K562 (cell line): ENCODE measurements around the gene NOD1. TPM values are rescaled to one million over a fixed set of nuclear protein-coding genes. Genes with fewer than 3 reads are reported as not detected.

Experiments used
- ATAC-seq: fragments of 200-7000 bp; cut with Tn5 transposase; 3 replicates; pipeline ENCODE4 v1.9.1; 2020; ENCODE audit warnings: moderate library complexity
- BruUV-seq: library from RNA; stranded (reverse); fragments of 400-500 nt; replicated peaks from 2 replicates; lab custom pipeline; 2021; lab: Mats Ljungman, UMichigan
- CTCF ChIA-PET: fragments of 300-600 bp; formaldehyde crosslinking; extraction: SDS; loops from one replicate; lab custom pipeline; 2021; ENCODE audit warnings: low intra/inter-chr PET ratio; lab: Yijun Ruan, JAX
- POLR2A ChIA-PET: fragments of 300-600, 350-650 bp; sonication (Branson Sonifier 250); formaldehyde crosslinking; extraction: SDS; loops from one replicate; lab custom pipeline; 2021; ENCODE audit warnings: antibody characterized with exemption, inconsistent platforms; lab: Yijun Ruan, JAX
- DNase-seq, 4 experiments: peaks; one replicate each; pipeline versions ENCODE4 v3.0.0 to v3.0.0-alpha.2; 2011 to 2018; ENCODE audit warnings: low spot score in 3 of 4, mixed read lengths in 3 of 4; ENCODE audit errors: extremely low read depth in 1 of 4
- FAIRE-seq: peaks from 2 replicates; lab custom pipeline; 2011; peaks lifted over from hg19 to GRCh38; lab: Jason Lieb, UNC
- H2AFZ ChIP-seq: 2 replicates; pipeline ENCODE4 v1.6.0; 2011; ENCODE audit warnings: low read depth, low read length, control low read depth, inconsistent platforms
- H3K27ac ChIP-seq: fragments of 200-600 bp; 3 replicates; pipeline ENCODE4 v1.8.0; 2011; ENCODE audit warnings: low read depth, mild to moderate bottlenecking, control low read depth, inconsistent platforms, low read length, moderate library complexity, mixed read lengths; ENCODE audit errors: extremely low read depth
- H3K27me3 ChIP-seq, 2 experiments: fragments of 300-600 bp in 1 of 2; 2 replicates in 1 of 2; 3 replicates in 1 of 2; pipeline versions ENCODE4 v1.6.0 to v1.8.0; 2011; ENCODE audit warnings: inconsistent platforms in 2 of 2, low read length in 2 of 2, mild to moderate bottlenecking in 1 of 2, mixed read lengths in 1 of 2, moderate library complexity in 1 of 2; ENCODE audit not compliant: control insufficient read depth in 2 of 2, insufficient read depth in 2 of 2
- H3K36me3 ChIP-seq: fragments of 300-600 bp; 3 replicates; pipeline ENCODE4 v1.8.0; 2011; ENCODE audit warnings: mild to moderate bottlenecking, low read length, inconsistent platforms; ENCODE audit not compliant: control insufficient read depth, insufficient read depth
- H3K4me1 ChIP-seq, 2 experiments: fragments of 200-600 bp in 1 of 2; replicated peaks in 1 of 2; 2 replicates in 1 of 2; 3 replicates in 1 of 2; pipeline versions ENCODE4 v1.5.1 to v1.8.0; 2011; ENCODE audit warnings: inconsistent platforms in 2 of 2, low read length in 2 of 2, mild to moderate bottlenecking in 1 of 2, mixed read lengths in 1 of 2, moderate library complexity in 1 of 2; ENCODE audit not compliant: control insufficient read depth in 2 of 2, insufficient read depth in 2 of 2
- H3K4me2 ChIP-seq: 2 replicates; pipeline ENCODE4 v1.6.1; 2011; ENCODE audit warnings: low read length, control low read depth, inconsistent platforms, mixed read lengths; ENCODE audit not compliant: insufficient read depth
- H3K4me3 ChIP-seq: fragments of 200-600 bp; sonication (generic), shearing (Covaris generic); 2 replicates; pipeline ENCODE4 v1.5.1; 2016; ENCODE audit warnings: control low read depth, inconsistent platforms
- H3K79me2 ChIP-seq: fragments of 200-600 bp; 3 replicates; pipeline ENCODE4 v1.8.0; 2011; ENCODE audit warnings: low read length, inconsistent platforms; ENCODE audit not compliant: control insufficient read depth, insufficient read depth
- H3K9ac ChIP-seq, 2 experiments: 2 replicates each; pipeline versions ENCODE4 v1.6.0 to v1.6.1; 2011; ENCODE audit warnings: low read depth in 2 of 2, low read length in 2 of 2, control low read depth in 1 of 2, inconsistent platforms in 1 of 2, mild to moderate bottlenecking in 1 of 2, mixed read lengths in 1 of 2; ENCODE audit not compliant: insufficient read depth in 1 of 2
- H3K9me1 ChIP-seq: one replicate; pipeline ENCODE4 v1.6.0; 2011; ENCODE audit warnings: inconsistent platforms, mild to moderate bottlenecking, low read length, moderate library complexity; ENCODE audit not compliant: control insufficient read depth, insufficient read depth
- H3K9me3 ChIP-seq: replicated peaks from 2 replicates; pipeline ENCODE4 v1.5.1; 2011; ENCODE audit warnings: low read depth, low read length, inconsistent platforms; ENCODE audit not compliant: control insufficient read depth, insufficient read depth
- H4K20me1 ChIP-seq: replicated peaks from 2 replicates; pipeline ENCODE4 v1.6.1; 2011; ENCODE audit warnings: low read length, inconsistent platforms, mixed read lengths; ENCODE audit not compliant: control insufficient read depth, insufficient read depth
- BDP1 ChIP-seq: IDR thresholded peaks from 3 replicates; pipeline ENCODE4 v1.6.1; 2011; ENCODE audit not compliant: insufficient read length, insufficient read depth
- CCNT2 ChIP-seq: IDR thresholded peaks from 2 replicates; pipeline ENCODE4 v1.6.1; 2011; ENCODE audit warnings: borderline replicate concordance, low read depth, mild to moderate bottlenecking, moderate library complexity, mixed read lengths, low read length; ENCODE audit not compliant: insufficient read length; ENCODE audit errors: extremely low read depth
- COPS2 ChIP-seq: fragments of 450-650 bp; conservative IDR thresholded peaks from 2 replicates; pipeline ENCODE4 v1.6.1; 2016; ENCODE audit warnings: mild to moderate bottlenecking, moderate library complexity
- ETV6 ChIP-seq, 3 experiments: fragments of 150-350 bp in 1 of 3; sonication (generic) in 1 of 3; formaldehyde crosslinking in 1 of 3; IDR thresholded peaks; 2 replicates each; pipeline versions ENCODE4 v1.6.1 to v1.8.0; 2014 to 2022; ENCODE audit warnings: borderline replicate concordance in 2 of 3, low read depth in 2 of 3, antibody characterized with exemption in 1 of 3, low read length in 1 of 3, mild to moderate bottlenecking in 1 of 3, missing genetic modification reagents in 1 of 3
- POLR2A ChIP-seq: fragments of 450-650 bp; conservative IDR thresholded peaks from 2 replicates; pipeline ENCODE4 v1.6.1; 2016
- POLR2AphosphoS2 ChIP-seq: IDR thresholded peaks from 2 replicates; pipeline ENCODE4 v1.6.1; 2012; ENCODE audit warnings: low read length, improper control_type of control experiment
- SAFB2 ChIP-seq: fragments of 200-400 bp; formaldehyde crosslinking; IDR thresholded peaks from 2 replicates; pipeline ENCODE4 v1.6.1; 2018; ENCODE audit warnings: borderline replicate concordance, low read length, low read depth, moderate library complexity; ENCODE audit not compliant: severe bottlenecking
- XRCC3 ChIP-seq: fragments of 450-650 bp; IDR thresholded peaks from 2 replicates; pipeline ENCODE4 v1.6.1; 2017; ENCODE audit warnings: mild to moderate bottlenecking, moderate library complexity
- ZNF12 ChIP-seq: sonication (generic); formaldehyde crosslinking; IDR thresholded peaks from 2 replicates; pipeline ENCODE4 v1.4.0; 2020; ENCODE audit warnings: mild to moderate bottlenecking, missing genetic modification reagents
- ZNF165 ChIP-seq: fragments of 250-450 bp; sonication (Bioruptor Pico); IDR thresholded peaks from 2 replicates; pipeline ENCODE4 v1.4.0; 2020; ENCODE audit warnings: borderline replicate concordance
- ZNF224 ChIP-seq: sonication (generic); formaldehyde crosslinking; IDR thresholded peaks from 2 replicates; pipeline ENCODE4 v1.8.0; 2022; ENCODE audit warnings: mild to moderate bottlenecking, missing genetic modification reagents
- WGBS: fragments of 100-300 bp; shearing (Covaris generic); methylation state at CpG from one replicate; pipeline ENCODE4 v1.1.6; 2016; ENCODE audit warnings: low coverage, mixed read lengths; ENCODE audit not compliant: insufficient coverage; ENCODE audit errors: missing lambda C conversion rate; 5-methylcytosine and 5-hydroxymethylcytosine counted together
- in situ Hi-C: fragments of 300-500 bp; cut with MboI; formaldehyde crosslinking; loops from 4 replicates; pipeline ENCODE4 v1.15.0; 2018; ENCODE audit warnings: inconsistent platforms, mixed read lengths
- intact Hi-C: fragments of 100-400 bp; cut with micrococcal nuclease; formaldehyde crosslinking; loops from 2 replicates; pipeline ENCODE4 v1.14.2; 2022
- polyA plus RNA-seq, 8 experiments: library from polyadenylated mRNA; depleted of rRNA in 4 of 8; stranded (reverse) in 5 of 8; unstranded in 3 of 8; fragments of >200 nt; fragmentation: Nextera tagmentation in 2 of 8; fragmentation: Illumina TruSeq in 1 of 8; extraction: Ambion mirVana in 2 of 8; extraction: Trizol in 1 of 8; gene quantifications; 2 replicates each; pipeline versions ENCODE4 v1.2.1 to v1.2.3, GENCODE V29; 2011 to 2014; ENCODE audit warnings: inconsistent platforms in 1 of 8, missing spikeins in 1 of 8
- total RNA-seq, 7 experiments: library from RNA; depleted of rRNA in 6 of 7; stranded (reverse); fragments of >200 nt in 6 of 7; fragmentation: Illumina TruSeq in 2 of 7; extraction: Trizol in 2 of 7; gene quantifications; 2 replicates each; pipeline versions ENCODE4 v1.2.1 to v1.2.3, GENCODE V29; 2011 to 2021; ENCODE audit warnings: low replicate concordance in 1 of 7
- TF ChIP-seq, protein P1 (sequence below): sonication (generic); formaldehyde crosslinking; IDR thresholded peaks from 2 replicates; pipeline ENCODE4 v1.8.0; 2023; ENCODE audit warnings: missing genetic modification reagents, mild to moderate bottlenecking, borderline replicate concordance
- TF ChIP-seq, protein P2 (sequence below): fragments of 250-450 bp; sonication (Bioruptor Pico); IDR thresholded peaks from 2 replicates; pipeline ENCODE4 v1.5.0; 2021
- TF ChIP-seq, protein P3 (sequence below): fragments of 250-450 bp; sonication (Bioruptor Pico); IDR thresholded peaks from 2 replicates; pipeline ENCODE4 v1.8.0; 2022; ENCODE audit warnings: moderate library complexity, mild to moderate bottlenecking, inconsistent platforms

NOD1 gene
- total and polyA plus RNA-seq, 9 of the 15 experiments (the other 6 are each of a cell fraction or from before 2014, with no cell fraction given) = 0.34 to 7.1 (median 4.7) TPM

DNA sequence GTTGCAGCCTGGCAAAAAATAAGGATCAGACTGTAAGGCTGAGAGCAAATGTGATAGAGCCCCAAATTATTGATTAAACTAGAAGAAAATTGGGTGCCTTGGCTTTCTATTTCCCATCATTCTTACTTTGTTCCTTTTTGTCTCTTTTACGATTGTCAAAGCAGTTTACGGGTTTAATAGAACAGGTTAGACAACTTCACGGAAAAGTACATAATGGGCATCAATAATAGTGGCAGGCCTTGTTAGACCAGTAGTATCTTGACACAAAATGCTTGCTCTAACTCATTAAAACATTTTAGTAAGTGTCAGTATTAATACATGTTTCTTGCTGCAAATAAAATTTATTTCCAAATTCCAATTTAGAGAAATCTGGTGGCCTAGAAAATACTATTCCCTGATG is 40.5 kb upstream of the NOD1 start:
- H3K9ac ChIP-seq = no peak overlapping the region
- no peaks in the 10 kb centered on the region for H3K9me3 ChIP-seq
- intact Hi-C loops = no loop called here
- no peaks in the 10 kb centered on the region for H4K20me1 ChIP-seq
- H3K4me2 ChIP-seq = no peak overlapping the region
- in situ Hi-C loops = no loop called here
- FAIRE-seq = no peak
- no peaks in the 10 kb centered on the region; a peak in 1 of 5 replicates for H3K4me1 ChIP-seq
- no TSS peak for BruUV-seq
- H3K27ac ChIP-seq = no peak overlapping the region
- no peak overlapping the region for H2AFZ ChIP-seq
- H3K27me3 ChIP-seq = no peaks in the 10 kb centered on the region
- H3K36me3 ChIP-seq = no peaks in the 10 kb centered on the region
- DNase-seq = no peak
- no peaks in the 10 kb centered on the region for H3K9me1 ChIP-seq
- 56% methylated on average over 3 of the region's 3 CpGs for WGBS
- ChIA-PET CTCF (no interaction called here), POLR2A (no interaction called here)
- H3K4me3 ChIP-seq = no peak overlapping the region
- no peak for ATAC-seq
- no peaks in the 10 kb centered on the region for H3K79me2 ChIP-seq
- no peak for TF ChIP-seq COPS2
- TF ChIP-seq BDP1 = no peak
- TF ChIP-seq, protein P1, sequence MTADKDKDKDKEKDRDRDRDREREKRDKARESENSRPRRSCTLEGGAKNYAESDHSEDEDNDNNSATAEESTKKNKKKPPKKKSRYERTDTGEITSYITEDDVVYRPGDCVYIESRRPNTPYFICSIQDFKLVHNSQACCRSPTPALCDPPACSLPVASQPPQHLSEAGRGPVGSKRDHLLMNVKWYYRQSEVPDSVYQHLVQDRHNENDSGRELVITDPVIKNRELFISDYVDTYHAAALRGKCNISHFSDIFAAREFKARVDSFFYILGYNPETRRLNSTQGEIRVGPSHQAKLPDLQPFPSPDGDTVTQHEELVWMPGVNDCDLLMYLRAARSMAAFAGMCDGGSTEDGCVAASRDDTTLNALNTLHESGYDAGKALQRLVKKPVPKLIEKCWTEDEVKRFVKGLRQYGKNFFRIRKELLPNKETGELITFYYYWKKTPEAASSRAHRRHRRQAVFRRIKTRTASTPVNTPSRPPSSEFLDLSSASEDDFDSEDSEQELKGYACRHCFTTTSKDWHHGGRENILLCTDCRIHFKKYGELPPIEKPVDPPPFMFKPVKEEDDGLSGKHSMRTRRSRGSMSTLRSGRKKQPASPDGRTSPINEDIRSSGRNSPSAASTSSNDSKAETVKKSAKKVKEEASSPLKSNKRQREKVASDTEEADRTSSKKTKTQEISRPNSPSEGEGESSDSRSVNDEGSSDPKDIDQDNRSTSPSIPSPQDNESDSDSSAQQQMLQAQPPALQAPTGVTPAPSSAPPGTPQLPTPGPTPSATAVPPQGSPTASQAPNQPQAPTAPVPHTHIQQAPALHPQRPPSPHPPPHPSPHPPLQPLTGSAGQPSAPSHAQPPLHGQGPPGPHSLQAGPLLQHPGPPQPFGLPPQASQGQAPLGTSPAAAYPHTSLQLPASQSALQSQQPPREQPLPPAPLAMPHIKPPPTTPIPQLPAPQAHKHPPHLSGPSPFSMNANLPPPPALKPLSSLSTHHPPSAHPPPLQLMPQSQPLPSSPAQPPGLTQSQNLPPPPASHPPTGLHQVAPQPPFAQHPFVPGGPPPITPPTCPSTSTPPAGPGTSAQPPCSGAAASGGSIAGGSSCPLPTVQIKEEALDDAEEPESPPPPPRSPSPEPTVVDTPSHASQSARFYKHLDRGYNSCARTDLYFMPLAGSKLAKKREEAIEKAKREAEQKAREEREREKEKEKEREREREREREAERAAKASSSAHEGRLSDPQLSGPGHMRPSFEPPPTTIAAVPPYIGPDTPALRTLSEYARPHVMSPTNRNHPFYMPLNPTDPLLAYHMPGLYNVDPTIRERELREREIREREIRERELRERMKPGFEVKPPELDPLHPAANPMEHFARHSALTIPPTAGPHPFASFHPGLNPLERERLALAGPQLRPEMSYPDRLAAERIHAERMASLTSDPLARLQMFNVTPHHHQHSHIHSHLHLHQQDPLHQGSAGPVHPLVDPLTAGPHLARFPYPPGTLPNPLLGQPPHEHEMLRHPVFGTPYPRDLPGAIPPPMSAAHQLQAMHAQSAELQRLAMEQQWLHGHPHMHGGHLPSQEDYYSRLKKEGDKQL (CRISPR knock-in tag) = no peak
- TF ChIP-seq XRCC3 = no peak
- TF ChIP-seq ZNF12 = no peak
- TF ChIP-seq ZNF224 (CRISPR knock-in tag) = no peak
- TF ChIP-seq CCNT2 = no peak
- no peak for TF ChIP-seq ETV6 (IDR thresholded peaks at IDR 0.05; ENCODE audit: borderline replicate concordance in 1 of 2, low read depth in 2 of 2, low read length in 1 of 2)
- TF ChIP-seq ETV6 (CRISPR knock-in tag; IDR thresholded peaks at IDR 0.05; ENCODE audit: borderline replicate concordance) = no peak
- TF ChIP-seq SAFB2 = no peak
- TF ChIP-seq ZNF165 (CRISPR knock-in tag) = no peak
- no peak for TF ChIP-seq POLR2AphosphoS2
- TF ChIP-seq, protein P2, sequence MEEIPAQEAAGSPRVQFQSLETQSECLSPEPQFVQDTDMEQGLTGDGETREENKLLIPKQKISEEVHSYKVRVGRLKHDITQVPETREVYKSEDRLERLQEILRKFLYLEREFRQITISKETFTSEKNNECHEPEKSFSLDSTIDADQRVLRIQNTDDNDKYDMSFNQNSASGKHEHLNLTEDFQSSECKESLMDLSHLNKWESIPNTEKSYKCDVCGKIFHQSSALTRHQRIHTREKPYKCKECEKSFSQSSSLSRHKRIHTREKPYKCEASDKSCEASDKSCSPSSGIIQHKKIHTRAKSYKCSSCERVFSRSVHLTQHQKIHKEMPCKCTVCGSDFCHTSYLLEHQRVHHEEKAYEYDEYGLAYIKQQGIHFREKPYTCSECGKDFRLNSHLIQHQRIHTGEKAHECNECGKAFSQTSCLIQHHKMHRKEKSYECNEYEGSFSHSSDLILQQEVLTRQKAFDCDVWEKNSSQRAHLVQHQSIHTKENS = no peak
- no peak for TF ChIP-seq POLR2A
- TF ChIP-seq, protein P3, sequence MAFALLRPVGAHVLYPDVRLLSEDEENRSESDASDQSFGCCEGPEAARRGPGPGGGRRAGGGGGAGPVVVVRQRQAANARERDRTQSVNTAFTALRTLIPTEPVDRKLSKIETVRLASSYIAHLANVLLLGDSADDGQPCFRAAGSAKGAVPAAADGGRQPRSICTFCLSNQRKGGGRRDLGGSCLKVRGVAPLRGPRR (CRISPR knock-in tag) = no peak
